ENCODE measurements around the gene IFNAR2.

Gene IFNAR2

GRCh38 chr21:33230545-33231324 is 997 bp downstream of the IFNAR2 start:
- TF ChIP-seq ZFX (IDR thresholded peaks at IDR 0.05; ENCODE audit: borderline replicate concordance) (no peak), CTCF (IDR thresholded peaks at IDR 0.05) (no peak)
- H3K27ac ChIP-seq = no peak overlapping the region

GRCh38 chr21:33231526-33231925 is 1.8 kb downstream of the IFNAR2 start:
- TF ChIP-seq CTCF (IDR thresholded peaks at IDR 0.05) (no peak), ZFX (IDR thresholded peaks at IDR 0.05; ENCODE audit: borderline replicate concordance) (no peak)
- H3K27ac ChIP-seq = no peak overlapping the region

GRCh38 chr21:33232291-33233034 is 2.7 kb downstream of the IFNAR2 start:
- no peak for TF ChIP-seq CTCF (IDR thresholded peaks at IDR 0.05)
- TF ChIP-seq ZFX (IDR thresholded peaks at IDR 0.05; ENCODE audit: borderline replicate concordance) = no peak
- no peak overlapping the region for H3K27ac ChIP-seq

- TF ChIP-seq ZFX (IDR thresholded peaks at IDR 0.05; ENCODE audit: borderline replicate concordance) = no peak
- TF ChIP-seq CTCF (IDR thresholded peaks at IDR 0.05) = no peak
- H3K27ac ChIP-seq = no peak overlapping the region
Measured at GRCh38 chr21:33234635-33235520, 5.1 kb downstream of the IFNAR2 start.

- TF ChIP-seq CTCF (IDR thresholded peaks at IDR 0.05) (no peak), ZFX (IDR thresholded peaks at IDR 0.05; ENCODE audit: borderline replicate concordance) (no peak)
- no peak overlapping the region for H3K27ac ChIP-seq
Measured at GRCh38 chr21:33236013-33236686, 6.4 kb downstream of the IFNAR2 start.

- no peak overlapping the region for H3K27ac ChIP-seq
- TF ChIP-seq ZFX (IDR thresholded peaks at IDR 0.05; ENCODE audit: borderline replicate concordance) (no peak), CTCF (IDR thresholded peaks at IDR 0.05) (no peak)
Measured at GRCh38 chr21:33236766-33237165, 7.0 kb downstream of the IFNAR2 start.

All from 22Rv1 (cell line).